H1 (cell line): Measurements from ENCODE around the gene SLX4IP.

ENCODE experiments used
- CHD7 ChIP-seq: fragments of 300-600 bp; sonication (generic); IDR thresholded peaks from 2 replicates; pipeline ENCODE4 v1.7.1; 2012; ENCODE audit warnings: low read length, moderate library complexity, mild to moderate bottlenecking, inconsistent platforms; ENCODE audit not compliant: insufficient replicate concordance
- EZH2 ChIP-seq: fragments of 200-600 bp; sonication (generic); IDR thresholded peaks from 2 replicates; pipeline ENCODE4 v1.7.1; 2012; ENCODE audit warnings: low read depth, mild to moderate bottlenecking, moderate library complexity, low read length, inconsistent platforms; ENCODE audit not compliant: severe bottlenecking
- JUN ChIP-seq: IDR thresholded peaks from 2 replicates; pipeline ENCODE4 v1.6.1; 2011; ENCODE audit warnings: low read depth, mild to moderate bottlenecking, improper control_type of control experiment, low read length
- KDM5A ChIP-seq: fragments of 200-600 bp; IDR thresholded peaks from 2 replicates; pipeline ENCODE4 v1.7.1; 2012; ENCODE audit warnings: mild to moderate bottlenecking, low read length, inconsistent platforms, mixed read lengths
- SP1 ChIP-seq: IDR thresholded peaks from 2 replicates; pipeline ENCODE4 v1.6.1; 2011; ENCODE audit warnings: low read depth, low read length
- TF ChIP-seq, protein P1 (sequence below), 3 experiments: IDR thresholded peaks; 1 replicate in 2 of 3; 2 replicates in 1 of 3; pipeline versions ENCODE4 v1.5.1 to v1.6.1; 2011; ENCODE audit warnings: low read length in 3 of 3, mild to moderate bottlenecking in 3 of 3, inconsistent platforms in 2 of 3, low read depth in 1 of 3, moderate library complexity in 1 of 3; ENCODE audit not compliant: insufficient read depth in 1 of 3; ENCODE audit errors: control extremely low read depth in 1 of 3

DNA sequence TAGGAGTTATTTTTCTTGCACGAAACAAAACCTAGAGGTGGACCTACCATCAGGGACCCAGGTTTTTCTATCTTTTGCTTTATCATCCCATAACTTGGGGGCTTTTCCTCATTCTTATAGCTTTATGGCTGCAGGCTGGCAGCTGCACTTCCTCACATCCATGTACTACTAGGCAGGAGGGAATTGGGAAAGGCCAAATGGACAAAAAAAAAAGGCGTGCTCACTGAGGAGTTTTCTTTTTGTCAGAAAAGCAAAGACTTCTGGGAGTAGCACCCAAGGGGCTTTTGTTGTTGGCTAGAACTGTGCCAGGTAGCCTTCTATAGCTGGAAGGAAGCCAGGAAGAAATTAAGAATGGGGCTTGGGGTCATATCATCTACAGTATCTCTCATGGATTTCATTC, 61.4 kb downstream of the SLX4IP start:
- TF ChIP-seq EZH2 (no peak), JUN (no peak), CHD7 (no peak), SP1 (no peak), KDM5A (no peak)
- TF ChIP-seq, protein P1, sequence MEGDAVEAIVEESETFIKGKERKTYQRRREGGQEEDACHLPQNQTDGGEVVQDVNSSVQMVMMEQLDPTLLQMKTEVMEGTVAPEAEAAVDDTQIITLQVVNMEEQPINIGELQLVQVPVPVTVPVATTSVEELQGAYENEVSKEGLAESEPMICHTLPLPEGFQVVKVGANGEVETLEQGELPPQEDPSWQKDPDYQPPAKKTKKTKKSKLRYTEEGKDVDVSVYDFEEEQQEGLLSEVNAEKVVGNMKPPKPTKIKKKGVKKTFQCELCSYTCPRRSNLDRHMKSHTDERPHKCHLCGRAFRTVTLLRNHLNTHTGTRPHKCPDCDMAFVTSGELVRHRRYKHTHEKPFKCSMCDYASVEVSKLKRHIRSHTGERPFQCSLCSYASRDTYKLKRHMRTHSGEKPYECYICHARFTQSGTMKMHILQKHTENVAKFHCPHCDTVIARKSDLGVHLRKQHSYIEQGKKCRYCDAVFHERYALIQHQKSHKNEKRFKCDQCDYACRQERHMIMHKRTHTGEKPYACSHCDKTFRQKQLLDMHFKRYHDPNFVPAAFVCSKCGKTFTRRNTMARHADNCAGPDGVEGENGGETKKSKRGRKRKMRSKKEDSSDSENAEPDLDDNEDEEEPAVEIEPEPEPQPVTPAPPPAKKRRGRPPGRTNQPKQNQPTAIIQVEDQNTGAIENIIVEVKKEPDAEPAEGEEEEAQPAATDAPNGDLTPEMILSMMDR (IDR thresholded peaks at IDR 0.05; ENCODE audit: control extremely low read depth in 1 of 3, insufficient read depth in 1 of 3, low read depth in 1 of 3, low read length in 3 of 3) = no peak
